GM18868 (cell line): Measurements from ENCODE around the gene COPZ1.

Experiments
- ATAC-seq: cut with Tn5 transposase; IDR thresholded peaks from one replicate; pipeline ENCODE4 v1.9.1; 2021; ENCODE audit warnings: mild to moderate bottlenecking, moderate library complexity; ENCODE audit not compliant: unreplicated experiment

The COPZ1 gene

GRCh38 chr12:54390668-54391551 is 66.0 kb downstream of the COPZ1 start:
- ATAC-seq: peak; percentile 77

DNA sequence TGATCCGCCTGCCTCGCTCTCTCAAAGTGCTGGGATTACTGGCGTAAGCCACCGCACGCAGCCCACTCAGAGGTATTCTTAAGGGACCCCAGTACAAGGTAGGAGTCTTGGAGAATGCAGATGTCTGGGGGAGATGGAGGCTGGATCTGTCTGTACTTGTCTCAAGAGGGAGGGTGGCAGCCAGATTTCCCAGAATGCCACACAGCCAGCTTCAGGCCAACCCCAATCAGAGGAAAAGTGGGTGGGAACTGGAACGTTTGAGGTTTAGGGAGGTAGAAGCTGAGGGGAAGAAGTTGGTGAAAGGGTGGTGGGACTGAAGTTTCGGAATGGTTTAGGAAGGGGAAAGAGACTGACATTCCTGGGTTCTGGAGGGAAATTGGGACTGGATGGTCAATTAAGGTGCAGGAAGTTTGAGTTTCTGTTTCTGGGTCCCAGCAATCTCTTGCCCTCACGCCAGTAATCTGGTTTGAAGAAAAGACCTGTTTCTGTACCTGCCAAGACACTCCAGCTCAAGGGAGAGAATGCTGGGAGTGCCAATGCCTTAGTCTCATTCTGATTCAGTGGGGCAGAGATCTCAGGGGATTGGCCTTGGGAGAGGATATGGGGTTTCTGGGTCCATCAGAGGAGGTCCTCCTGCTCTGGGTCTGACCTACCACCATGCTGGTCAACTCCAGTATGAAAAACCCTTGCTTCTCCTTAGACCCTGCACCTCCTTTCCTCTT is 67.7 kb downstream of the COPZ1 start:
- ATAC-seq: no peak

- no peak for ATAC-seq
Observed at GRCh38 chr12:54393207-54393609, 68.3 kb downstream of the COPZ1 start.

GRCh38 chr12:54393743-54394142 is 68.8 kb downstream of the COPZ1 start:
- no peak for ATAC-seq

DNA sequence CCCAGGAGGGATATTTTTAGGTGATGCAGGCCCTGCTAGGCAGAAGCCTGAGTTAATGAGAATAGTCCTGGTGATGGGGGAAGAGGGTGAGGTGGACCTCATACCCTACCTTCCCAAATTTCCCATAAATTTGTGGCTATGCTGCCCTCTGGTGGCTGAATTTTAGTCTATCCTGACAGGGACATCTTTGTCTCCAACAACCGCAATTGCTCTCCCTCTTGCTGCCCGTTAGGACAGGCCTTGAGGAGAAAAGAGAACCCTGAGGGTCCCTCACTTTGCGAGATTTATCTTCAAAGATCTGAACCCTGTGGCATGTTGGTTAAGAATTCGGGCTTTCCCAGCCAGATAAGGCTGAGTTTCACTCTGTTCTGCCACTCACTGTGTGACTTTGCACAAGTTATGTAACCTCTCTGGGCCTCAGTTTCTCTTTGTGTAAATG is 69.4 kb downstream of the COPZ1 start:
- ATAC-seq: no peak

- no peak for ATAC-seq
Observed at GRCh38 chr12:54394986-54395385, 70.1 kb downstream of the COPZ1 start.

- no peak for ATAC-seq
Observed at GRCh38 chr12:54395545-54395944, 70.6 kb downstream of the COPZ1 start.

DNA sequence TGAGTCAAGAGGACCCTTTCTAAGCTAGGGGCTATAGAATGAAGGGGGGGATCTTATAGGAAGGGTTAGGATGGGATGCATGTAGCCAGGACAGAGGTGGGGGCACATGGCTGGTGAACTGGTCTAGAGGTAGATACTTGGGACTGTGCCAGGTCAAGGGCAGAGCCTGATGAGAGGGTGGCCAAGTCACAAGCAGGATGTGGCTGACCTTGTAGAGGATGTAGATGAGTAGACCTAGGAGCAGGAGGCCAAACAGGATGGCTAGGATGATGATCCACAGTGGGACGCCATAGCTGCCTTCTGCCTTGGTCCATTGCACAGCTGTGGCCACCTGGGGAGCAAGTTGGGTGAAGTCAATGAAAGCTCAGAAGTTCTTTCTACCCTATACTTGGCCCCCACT is 72.2 kb downstream of the COPZ1 start:
- no peak for ATAC-seq

- ATAC-seq: no peak
Observed at GRCh38 chr12:54398218-54398617, 73.3 kb downstream of the COPZ1 start.

- peak; percentile 78 for ATAC-seq
Observed at GRCh38 chr12:54398995-54399793, 74.3 kb downstream of the COPZ1 start.

DNA sequence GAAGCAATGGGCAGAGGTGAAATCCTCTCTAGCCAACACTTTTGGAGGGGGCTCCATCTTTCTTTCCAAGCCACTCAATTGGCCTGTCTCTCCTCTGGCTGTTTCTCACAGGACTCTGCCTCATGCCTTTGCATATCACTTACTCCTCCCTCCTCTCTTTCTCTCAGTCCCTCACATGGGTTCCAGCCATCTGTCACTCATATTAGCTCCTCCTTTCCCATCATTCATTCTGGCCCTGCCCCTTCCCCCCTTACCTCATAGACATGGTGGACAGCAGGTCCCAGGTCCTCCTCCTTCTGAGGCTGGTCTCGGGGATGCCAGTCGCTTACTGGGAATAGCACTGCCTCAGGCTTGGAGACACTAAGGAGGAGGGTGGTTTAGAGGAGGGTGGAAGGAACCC is 76.2 kb downstream of the COPZ1 start:
- no peak for ATAC-seq
